Hepatocyte (in vitro differentiated cells): ENCODE measurements around the gene TPRA1.

Experiments
- CTCF ChIP-seq: fragments of 200-600 bp; sonication (generic); IDR thresholded peaks from 2 replicates; pipeline ENCODE4 v1.5.1; 2016; ENCODE audit warnings: antibody characterized with exemption, mild to moderate bottlenecking; ENCODE audit not compliant: poor library complexity
- EZH2phosphoT487 ChIP-seq: fragments of 200-600 bp; sonication (generic); IDR thresholded peaks from one replicate; pipeline ENCODE4 v1.6.1; 2018; ENCODE audit warnings: antibody characterized with exemption, mild to moderate bottlenecking, low read depth, moderate library complexity; ENCODE audit not compliant: unreplicated experiment, severe bottlenecking

GRCh38 chr3:127589600-127590281 lies 792 bp downstream of the TPRA1 start:
- no peak for TF ChIP-seq CTCF
- TF ChIP-seq EZH2phosphoT487 = no peak
